ENCODE measurements around the gene GUF1. TPM values are rescaled to one million over a fixed set of nuclear protein-coding genes. Genes with fewer than 3 reads are reported as not detected.

GUF1 gene
- total and polyA plus RNA-seq, 10 donors: 9.6 to 24.5 (median 15.2) TPM

DNA sequence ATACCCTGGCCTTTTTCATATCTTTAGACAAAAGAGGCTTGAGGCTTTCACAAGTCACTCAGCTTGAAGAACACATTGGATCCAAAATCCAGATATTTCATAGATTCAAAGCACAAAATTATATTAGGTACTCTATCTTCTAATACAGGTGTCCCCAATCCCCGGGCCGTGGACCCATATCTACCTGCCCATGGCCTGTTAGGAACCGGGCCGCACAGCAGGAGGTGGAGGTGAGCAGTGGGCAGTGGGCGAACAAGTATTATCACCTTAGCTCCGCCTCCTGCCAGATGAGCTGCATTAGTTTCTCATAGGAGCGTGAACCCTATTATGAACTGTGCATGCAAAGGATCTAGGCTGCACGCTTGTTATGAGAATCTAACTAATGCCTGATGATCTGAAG, 45.5 kb upstream of the GUF1 start:
- H3K4me3 ChIP-seq: no peak overlapping the region
- no peaks in the 10 kb centered on the region for H3K36me3 ChIP-seq
- H3K27ac ChIP-seq: no peak overlapping the region
- TF ChIP-seq POLR2A (IDR thresholded peaks at IDR 0.05): no peak
- TF ChIP-seq, protein P1, sequence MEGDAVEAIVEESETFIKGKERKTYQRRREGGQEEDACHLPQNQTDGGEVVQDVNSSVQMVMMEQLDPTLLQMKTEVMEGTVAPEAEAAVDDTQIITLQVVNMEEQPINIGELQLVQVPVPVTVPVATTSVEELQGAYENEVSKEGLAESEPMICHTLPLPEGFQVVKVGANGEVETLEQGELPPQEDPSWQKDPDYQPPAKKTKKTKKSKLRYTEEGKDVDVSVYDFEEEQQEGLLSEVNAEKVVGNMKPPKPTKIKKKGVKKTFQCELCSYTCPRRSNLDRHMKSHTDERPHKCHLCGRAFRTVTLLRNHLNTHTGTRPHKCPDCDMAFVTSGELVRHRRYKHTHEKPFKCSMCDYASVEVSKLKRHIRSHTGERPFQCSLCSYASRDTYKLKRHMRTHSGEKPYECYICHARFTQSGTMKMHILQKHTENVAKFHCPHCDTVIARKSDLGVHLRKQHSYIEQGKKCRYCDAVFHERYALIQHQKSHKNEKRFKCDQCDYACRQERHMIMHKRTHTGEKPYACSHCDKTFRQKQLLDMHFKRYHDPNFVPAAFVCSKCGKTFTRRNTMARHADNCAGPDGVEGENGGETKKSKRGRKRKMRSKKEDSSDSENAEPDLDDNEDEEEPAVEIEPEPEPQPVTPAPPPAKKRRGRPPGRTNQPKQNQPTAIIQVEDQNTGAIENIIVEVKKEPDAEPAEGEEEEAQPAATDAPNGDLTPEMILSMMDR (IDR thresholded peaks at IDR 0.05 in 8 of 11, conservative IDR thresholded peaks at IDR 0.05 in 3 of 11): no peak
- TF ChIP-seq POLR2AphosphoS5 (IDR thresholded peaks at IDR 0.05): no peak
- WGBS, 5 donors: 85 to 93% (median 88%) methylated on average over 8 of the region's 8 CpGs
- peaks cover 0 to 4% (median 0%) of the 10 kb centered on the region in 7 donors for H3K27me3 ChIP-seq (replicated peaks in 1 of 7)
- no peaks in the 10 kb centered on the region for H3K4me1 ChIP-seq
- no peak for DNase-seq
- H3K9me3 ChIP-seq: no peaks in the 10 kb centered on the region
- intact Hi-C loops (cut with DNase I; ENCODE audit: low total_unique reads): no loop called here

DNA sequence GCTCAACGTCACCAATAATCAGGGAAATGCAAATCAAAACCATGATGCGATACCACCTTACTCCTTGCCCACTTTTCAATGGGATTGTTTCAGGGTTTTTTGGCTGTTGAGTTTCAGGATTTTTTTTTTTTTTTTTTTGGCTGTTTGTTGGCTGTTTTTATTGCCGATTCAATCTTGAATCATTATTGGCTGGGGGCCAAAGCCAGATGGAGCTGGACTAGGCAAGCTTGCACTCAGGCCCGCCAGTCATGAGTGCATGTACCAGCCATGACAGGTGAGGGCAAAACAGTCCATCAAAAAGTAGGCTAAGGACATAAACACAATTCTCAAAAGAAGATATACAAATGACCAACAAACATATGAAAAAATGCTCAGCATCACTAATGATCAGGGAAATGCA, 40.1 kb upstream of the GUF1 start:
- Histone ChIP-seq H3K27ac (no peak overlapping the region), H3K9me3 (peaks cover 0 to 8% (median 3%) of the 10 kb centered on the region in 8 donors), H3K4me3 (no peak overlapping the region), H3K36me3 (no peaks in the 10 kb centered on the region), H3K4me1 (no peaks in the 10 kb centered on the region), H3K27me3 (replicated peaks in 1 of 7) (no peaks in the 10 kb centered on the region)
- 87 to 96% (median 91%) methylated on average over 4 of the region's 4 CpGs for WGBS, 5 donors
- intact Hi-C loops (cut with DNase I; ENCODE audit: low total_unique reads): no loop called here
- DNase-seq: no peak
- TF ChIP-seq, protein P1 (IDR thresholded peaks at IDR 0.05 in 8 of 11, conservative IDR thresholded peaks at IDR 0.05 in 3 of 11): no peak
- no peak for TF ChIP-seq POLR2AphosphoS5 (IDR thresholded peaks at IDR 0.05)
- TF ChIP-seq POLR2A (IDR thresholded peaks at IDR 0.05): no peak

DNA sequence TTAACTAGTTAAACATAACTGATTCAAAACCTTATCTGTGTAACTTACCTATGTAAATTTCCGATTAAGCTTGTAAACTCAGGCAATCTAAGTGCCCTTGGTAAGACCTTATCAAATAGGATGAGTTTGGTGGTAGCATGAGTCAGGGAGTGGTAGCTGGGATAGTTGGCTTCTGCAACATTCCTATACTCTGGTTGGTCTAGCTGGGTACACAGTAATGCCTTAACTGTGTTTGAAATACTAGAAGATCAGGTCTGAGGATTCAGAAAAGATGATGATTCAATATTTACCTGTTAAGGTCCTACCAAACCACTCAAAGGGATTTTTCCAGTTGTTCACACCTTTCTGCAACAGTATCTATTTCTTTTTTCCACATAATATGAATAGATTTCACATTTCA, 32.1 kb upstream of the GUF1 start:
- Histone ChIP-seq H3K27ac (no peak overlapping the region), H3K4me1 (no peaks in the 10 kb centered on the region), H3K27me3 (replicated peaks in 1 of 7) (no peaks in the 10 kb centered on the region), H3K36me3 (no peaks in the 10 kb centered on the region), H3K9me3 (peaks cover 0 to 26% (median 16%) of the 10 kb centered on the region in 8 donors), H3K4me3 (no peak overlapping the region)
- 84 to 95% (median 92%) methylated on average over 1 of the region's 1 CpG for WGBS, 5 donors
- intact Hi-C loops (cut with DNase I; ENCODE audit: low total_unique reads): no loop called here
- DNase-seq: no peak
- no peak for TF ChIP-seq POLR2AphosphoS5 (IDR thresholded peaks at IDR 0.05)

DNA sequence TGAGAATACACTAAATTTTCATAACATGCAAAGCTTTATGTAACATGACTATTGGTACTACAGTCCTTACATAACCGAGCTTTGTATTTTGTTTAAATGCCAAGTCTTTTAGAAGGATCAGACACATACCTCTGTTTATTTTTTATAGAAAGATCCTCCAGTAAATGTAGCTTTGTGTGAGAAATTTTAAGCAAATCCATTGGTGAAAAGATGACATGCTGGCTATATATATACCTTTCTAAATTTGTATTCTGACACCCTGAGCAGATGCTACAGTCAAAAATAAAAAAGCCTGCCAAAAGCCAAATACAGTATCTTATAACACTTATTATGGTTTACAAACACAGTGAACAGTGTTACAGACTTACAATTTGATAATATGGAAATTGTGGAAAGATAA, 26.8 kb upstream of the GUF1 start, which contains the start of gene YIPF7:
Gene YIPF7, minus strand, starts transcription at position 201 of the 400 bp plus-strand sequence. CDS start 1,525 bp downstream, outside the sequence.
- TF ChIP-seq POLR2AphosphoS5 (IDR thresholded peaks at IDR 0.05): no peak
- no peaks in the 10 kb centered on the region for H3K36me3 ChIP-seq
- intact Hi-C loops (cut with DNase I; ENCODE audit: low total_unique reads): no loop called here
- DNase-seq: no peak
- H3K27ac ChIP-seq: no peak within 1 kb of the TSS
- no peak within 1 kb of the TSS for H3K4me3 ChIP-seq
- 70 to 84% (median 76%) methylated on average over 1 of the region's 1 CpG for WGBS, 5 donors
- H3K9me3 ChIP-seq: no peaks in the 10 kb centered on the region
- no peaks in the 10 kb centered on the region for H3K27me3 ChIP-seq (replicated peaks in 1 of 7)
- no peaks in the 10 kb centered on the region for H3K4me1 ChIP-seq

DNA sequence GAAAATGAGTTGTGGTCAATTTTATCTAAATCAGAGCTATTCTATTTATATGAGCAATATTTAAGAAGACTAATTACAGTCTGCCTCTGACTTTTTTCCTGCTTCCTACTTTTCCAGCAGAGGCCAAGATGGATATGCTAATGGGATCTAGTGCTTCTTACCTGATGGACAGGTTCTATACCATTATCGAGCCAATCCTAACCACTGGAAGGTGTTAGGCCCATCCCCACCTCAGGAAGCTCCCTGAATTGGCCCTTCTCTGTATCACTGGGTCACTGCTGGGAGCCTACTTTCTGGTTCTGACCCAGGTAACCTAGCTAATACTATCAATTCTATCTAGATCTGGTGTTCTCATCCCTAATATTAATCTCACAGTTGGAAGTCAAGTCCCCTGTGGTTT, 26.2 kb upstream of the GUF1 start:
- Histone ChIP-seq H3K36me3 (no peaks in the 10 kb centered on the region), H3K4me1 (no peaks in the 10 kb centered on the region), H3K4me3 (no peak overlapping the region), H3K27ac (no peak overlapping the region), H3K9me3 (no peaks in the 10 kb centered on the region), H3K27me3 (replicated peaks in 1 of 7) (no peaks in the 10 kb centered on the region)
- DNase-seq: no peak
- TF ChIP-seq, protein P1 (IDR thresholded peaks at IDR 0.05 in 8 of 11, conservative IDR thresholded peaks at IDR 0.05 in 3 of 11): no peak
- no peak for TF ChIP-seq POLR2A (IDR thresholded peaks at IDR 0.05)
- TF ChIP-seq POLR2AphosphoS5 (IDR thresholded peaks at IDR 0.05): no peak
- 64 to 97% (median 81%) methylated on average over 1 of the region's 1 CpG for WGBS, 5 donors
- intact Hi-C loops (cut with DNase I; ENCODE audit: low total_unique reads): no loop called here

Data from spleen (tissue), 11 donors.